Tibial artery (tissue), 4 donors: ENCODE results near the gene SEMA4C.

Experiments used
- DNase-seq, 2 donors: peaks; one replicate each; pipeline ENCODE4 v3.0.0-alpha.2; 2019
- H3K27ac ChIP-seq, 2 donors: fragments of 200-600 bp; sonication (generic) in 1 of 2; 1 replicate in 1 of 2; 2 replicates in 1 of 2; pipeline ENCODE4 v1.5.1; 2018 to 2019; ENCODE audit warnings: mild to moderate bottlenecking in 1 of 2
- H3K27me3 ChIP-seq, 2 donors: fragments of 200-600 bp; sonication (generic) in 1 of 2; one replicate each; pipeline versions ENCODE4 v1.5.1 to v1.6.0; 2016 to 2019
- H3K36me3 ChIP-seq, 3 donors: fragments of 200-600 bp; sonication (generic) in 2 of 3; one replicate each; pipeline ENCODE4 v1.5.1; 2016 to 2019; ENCODE audit warnings: mild to moderate bottlenecking in 2 of 3
- H3K4me1 ChIP-seq, 4 donors: fragments of 200-600 bp; sonication (generic) in 2 of 4; 1 replicate in 3 of 4; 2 replicates in 1 of 4; pipeline ENCODE4 v1.5.1; 2016 to 2019
- H3K4me3 ChIP-seq, 2 donors: fragments of 200-600 bp; sonication (generic) in 1 of 2; 1 replicate in 1 of 2; 2 replicates in 1 of 2; pipeline ENCODE4 v1.5.1; 2018 to 2019; ENCODE audit warnings: mild to moderate bottlenecking in 2 of 2
- H3K9me3 ChIP-seq, 3 donors: fragments of 200-600 bp; sonication (generic) in 1 of 3; one replicate each; pipeline ENCODE4 v1.5.1; 2016 to 2019
- CTCF ChIP-seq, 2 experiments: fragments of 200-600 bp in 1 of 2; fragments of 450-650 bp in 1 of 2; IDR thresholded peaks; one replicate each; pipeline ENCODE4 v1.5.1; 2017 to 2019; ENCODE audit warnings: antibody characterized with exemption in 2 of 2, mild to moderate bottlenecking in 1 of 2, moderate library complexity in 1 of 2
- intact Hi-C: fragments of 100-400 bp; cut with DNase I; formaldehyde crosslinking; loops from one replicate; pipeline ENCODE4 v1.15.0; 2023; ENCODE audit warnings: low total_unique reads

Gene SEMA4C

GRCh38 chr2:96825057-96825456 lies 44.8 kb downstream of the SEMA4C start:
- no peak for DNase-seq
- H3K4me3 ChIP-seq: no peak overlapping the region
- intact Hi-C loops: no loop called here
- TF ChIP-seq CTCF (IDR thresholded peaks at IDR 0.05): no peak
- no peak overlapping the region for H3K27ac ChIP-seq
- H3K27me3 ChIP-seq: no peaks in the 10 kb centered on the region
- H3K9me3 ChIP-seq: no peaks in the 10 kb centered on the region
- H3K4me1 ChIP-seq: peaks cover 0 to 25% (median 9%) of the 10 kb centered on the region in 4 donors
- peaks cover 50 to 69% (median 53%) of the 10 kb centered on the region in 3 donors for H3K36me3 ChIP-seq

GRCh38 chr2:96824079-96824870 lies 45.6 kb downstream of the SEMA4C start:
- no peak for TF ChIP-seq CTCF (IDR thresholded peaks at IDR 0.05)
- no peak for DNase-seq
- H3K36me3 ChIP-seq: peaks cover 43 to 61% (median 51%) of the 10 kb centered on the region in 3 donors
- H3K9me3 ChIP-seq: no peaks in the 10 kb centered on the region
- no peak overlapping the region for H3K4me3 ChIP-seq
- no peaks in the 10 kb centered on the region for H3K27me3 ChIP-seq
- H3K4me1 ChIP-seq: peaks cover 0 to 33% (median 14%) of the 10 kb centered on the region in 4 donors
- intact Hi-C loops: no loop called here
- H3K27ac ChIP-seq: no peak overlapping the region

GRCh38 chr2:96823198-96823597 lies 46.7 kb downstream of the SEMA4C start:
- no peak for TF ChIP-seq CTCF (IDR thresholded peaks at IDR 0.05)
- Histone ChIP-seq H3K4me3 (no peak overlapping the region), H3K4me1 (peaks cover 0 to 43% (median 24%) of the 10 kb centered on the region in 4 donors), H3K27ac (no peak overlapping the region), H3K9me3 (no peaks in the 10 kb centered on the region), H3K27me3 (no peaks in the 10 kb centered on the region), H3K36me3 (peaks cover 32 to 53% (median 51%) of the 10 kb centered on the region in 3 donors)
- DNase-seq: no peak
- intact Hi-C loops: no loop called here

- no peak for DNase-seq
- no peaks in the 10 kb centered on the region for H3K27me3 ChIP-seq
- intact Hi-C loops: no loop called here
- no peak overlapping the region for H3K4me3 ChIP-seq
- H3K36me3 ChIP-seq: peaks cover 28 to 50% (median 46%) of the 10 kb centered on the region in 3 donors
- H3K4me1 ChIP-seq: peaks cover 0 to 48% (median 28%) of the 10 kb centered on the region in 4 donors
- H3K27ac ChIP-seq: no peak overlapping the region
- TF ChIP-seq CTCF (IDR thresholded peaks at IDR 0.05): no peak
- H3K9me3 ChIP-seq: no peaks in the 10 kb centered on the region
These were observed 47.1 kb downstream of the SEMA4C start for GRCh38 chr2:96822786-96823185.

- Histone ChIP-seq H3K36me3 (peaks cover 12 to 35% (median 31%) of the 10 kb centered on the region in 3 donors), H3K4me1 (peaks cover 0 to 56% (median 37%) of the 10 kb centered on the region in 4 donors), H3K4me3 (no peak overlapping the region), H3K27ac (no peak overlapping the region), H3K9me3 (no peaks in the 10 kb centered on the region), H3K27me3 (no peaks in the 10 kb centered on the region)
- TF ChIP-seq CTCF (IDR thresholded peaks at IDR 0.05): no peak
- DNase-seq: no peak
- intact Hi-C loops: no loop called here
These were observed 48.7 kb downstream of the SEMA4C start for GRCh38 chr2:96821113-96821675.
